ENCODE measurements around the gene CCRL2.
"Not testable (repeated sequence)": the region's sequence is repeated elsewhere in the genome, so short reads cannot be mapped to it uniquely, and the experiment has no call there.

CCRL2 gene

DNA sequence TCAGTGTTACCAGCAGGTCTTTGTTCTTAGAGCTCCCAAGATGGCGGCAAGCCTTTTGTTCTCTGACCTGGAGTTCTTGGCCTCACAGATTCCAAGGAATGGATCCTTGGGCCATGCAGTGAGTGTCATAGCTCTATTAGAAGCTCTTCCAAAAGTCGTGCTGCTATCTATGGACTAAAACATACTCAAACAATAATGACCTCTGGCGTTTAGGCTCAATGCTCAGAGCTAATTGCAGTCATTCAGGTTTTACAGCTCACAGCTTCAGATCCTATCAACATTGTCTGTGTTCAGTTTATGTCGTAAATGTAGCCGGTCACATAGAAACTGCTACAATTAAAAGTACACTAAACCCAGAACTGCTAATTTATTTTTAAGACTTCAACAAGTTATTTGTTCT is 22.2 kb downstream of the CCRL2 start:
- no peaks in the 10 kb centered on the region for H3K27me3 ChIP-seq (ENCODE audit: control insufficient read depth in 1 of 2, insufficient read depth in 2 of 2, low read length in 2 of 2)
- no peak overlapping the region for H3K27ac ChIP-seq (ENCODE audit: low read length)
- no peaks in the 10 kb centered on the region for H3K36me3 ChIP-seq (ENCODE audit: control insufficient read depth in 2 of 2, insufficient read depth in 2 of 2, low read length in 2 of 2)
- H3K4me3 ChIP-seq (ENCODE audit: low read length in 2 of 2): no peak overlapping the region
- no peaks in the 10 kb centered on the region for H3K4me1 ChIP-seq (ENCODE audit: control insufficient read depth, insufficient read depth, low read length)
- H3K9ac ChIP-seq (ENCODE audit: low read length in 2 of 2): no peak overlapping the region
- H3K9me3 ChIP-seq (ENCODE audit: control insufficient read depth in 2 of 2, low read length in 2 of 2): no peaks in the 10 kb centered on the region

DNA sequence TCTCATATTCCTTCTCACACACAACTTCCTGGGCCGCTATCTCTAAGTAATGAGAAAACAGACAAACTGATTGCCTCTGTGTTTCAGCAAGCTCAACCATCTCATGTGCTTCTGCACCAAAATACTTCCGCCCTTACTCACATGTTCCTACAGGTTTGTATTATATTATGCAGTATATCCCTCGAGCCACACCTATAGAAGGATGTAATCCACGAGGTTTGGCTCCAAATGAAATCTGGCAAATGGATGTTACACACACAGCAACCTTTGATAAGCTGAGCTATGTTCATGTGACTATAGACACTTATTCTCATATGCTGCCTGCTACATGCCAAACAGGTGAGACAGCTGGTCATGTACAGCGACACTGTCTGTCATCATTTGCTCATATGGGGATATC is 22.6 kb downstream of the CCRL2 start:
- Histone ChIP-seq H3K27me3 (ENCODE audit: control insufficient read depth in 1 of 2, insufficient read depth in 2 of 2, low read length in 2 of 2) (no peaks in the 10 kb centered on the region), H3K9ac (ENCODE audit: low read length in 2 of 2) (no peak overlapping the region), H3K36me3 (ENCODE audit: control insufficient read depth in 2 of 2, insufficient read depth in 2 of 2, low read length in 2 of 2) (no peaks in the 10 kb centered on the region), H3K27ac (ENCODE audit: low read length) (no peak overlapping the region), H3K4me1 (ENCODE audit: control insufficient read depth, insufficient read depth, low read length) (no peaks in the 10 kb centered on the region), H3K4me3 (ENCODE audit: low read length in 2 of 2) (no peak overlapping the region), H3K9me3 (ENCODE audit: control insufficient read depth in 2 of 2, low read length in 2 of 2) (no peaks in the 10 kb centered on the region)

DNA sequence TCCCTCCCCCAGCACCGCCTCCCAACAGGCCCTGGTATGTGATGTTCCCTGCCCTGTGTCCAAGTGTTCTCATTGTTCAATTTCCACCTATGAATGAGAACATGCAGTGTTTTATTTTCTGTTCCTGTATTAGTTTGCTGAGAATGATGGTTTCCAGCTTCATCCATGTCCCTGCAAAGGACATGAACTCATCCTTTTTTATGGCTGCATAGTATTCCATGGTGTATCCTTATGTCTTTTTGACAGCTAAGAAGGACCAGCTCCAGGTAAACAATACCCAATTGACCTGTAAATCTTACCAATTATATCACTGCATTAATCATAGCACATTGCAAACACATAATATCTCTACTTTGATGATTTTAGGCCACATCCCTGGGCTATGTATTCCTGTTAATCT is 23.8 kb downstream of the CCRL2 start:
- H3K4me1 ChIP-seq (ENCODE audit: control insufficient read depth, insufficient read depth, low read length); H3K4me3 ChIP-seq (ENCODE audit: low read length in 2 of 2); H3K27ac ChIP-seq (ENCODE audit: low read length); H3K9me3 ChIP-seq (ENCODE audit: control insufficient read depth in 2 of 2, low read length in 2 of 2); H3K9ac ChIP-seq (ENCODE audit: low read length in 2 of 2); H3K36me3 ChIP-seq (ENCODE audit: control insufficient read depth in 2 of 2, insufficient read depth in 2 of 2, low read length in 2 of 2); H3K27me3 ChIP-seq (ENCODE audit: control insufficient read depth in 1 of 2, insufficient read depth in 2 of 2, low read length in 2 of 2): not testable (repeated sequence)

DNA sequence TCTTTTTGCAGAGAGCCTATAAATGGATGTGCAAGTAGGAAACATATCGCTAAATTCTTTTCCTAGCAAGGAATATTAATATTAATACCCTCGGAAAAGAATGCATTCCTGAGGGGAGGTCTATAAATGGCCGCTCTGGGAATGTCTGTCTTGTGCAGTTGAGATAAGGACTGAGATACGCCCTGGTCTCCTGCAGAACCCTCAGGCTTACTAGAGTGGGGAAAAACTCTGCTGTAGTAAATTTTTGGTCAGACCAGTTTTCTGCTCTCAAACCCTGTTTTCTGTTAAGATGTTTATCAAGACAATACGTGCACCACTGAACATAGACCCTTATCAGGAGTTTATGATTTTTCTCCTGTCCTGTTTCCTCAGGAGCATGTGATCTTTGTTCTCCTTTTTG is 24.8 kb downstream of the CCRL2 start:
- not testable (repeated sequence) for H3K9me3 ChIP-seq (ENCODE audit: control insufficient read depth in 2 of 2, low read length in 2 of 2); H3K27me3 ChIP-seq (ENCODE audit: control insufficient read depth in 1 of 2, insufficient read depth in 2 of 2, low read length in 2 of 2); H3K4me3 ChIP-seq (ENCODE audit: low read length in 2 of 2); H3K27ac ChIP-seq (ENCODE audit: low read length); H3K9ac ChIP-seq (ENCODE audit: low read length in 2 of 2); H3K4me1 ChIP-seq (ENCODE audit: control insufficient read depth, insufficient read depth, low read length); H3K36me3 ChIP-seq (ENCODE audit: control insufficient read depth in 2 of 2, insufficient read depth in 2 of 2, low read length in 2 of 2)

GRCh38 chr3:46433118-46433517 is 26.1 kb downstream of the CCRL2 start:
- H3K4me3 ChIP-seq (ENCODE audit: low read length in 2 of 2); H3K36me3 ChIP-seq (ENCODE audit: control insufficient read depth in 2 of 2, insufficient read depth in 2 of 2, low read length in 2 of 2); H3K27ac ChIP-seq (ENCODE audit: low read length); H3K4me1 ChIP-seq (ENCODE audit: control insufficient read depth, insufficient read depth, low read length); H3K27me3 ChIP-seq (ENCODE audit: control insufficient read depth in 1 of 2, insufficient read depth in 2 of 2, low read length in 2 of 2); H3K9me3 ChIP-seq (ENCODE audit: control insufficient read depth in 2 of 2, low read length in 2 of 2); H3K9ac ChIP-seq (ENCODE audit: low read length in 2 of 2): not testable (repeated sequence)

GRCh38 chr3:46433841-46434240 is 26.8 kb downstream of the CCRL2 start:
- Histone ChIP-seq H3K27ac (ENCODE audit: low read length) (no peak overlapping the region), H3K9ac (ENCODE audit: low read length in 2 of 2) (no peak overlapping the region), H3K4me3 (ENCODE audit: low read length in 2 of 2) (no peak overlapping the region), H3K36me3 (ENCODE audit: control insufficient read depth in 2 of 2, insufficient read depth in 2 of 2, low read length in 2 of 2) (no peaks in the 10 kb centered on the region), H3K9me3 (ENCODE audit: control insufficient read depth in 2 of 2, low read length in 2 of 2) (no peaks in the 10 kb centered on the region), H3K27me3 (ENCODE audit: control insufficient read depth in 1 of 2, insufficient read depth in 2 of 2, low read length in 2 of 2) (no peaks in the 10 kb centered on the region), H3K4me1 (ENCODE audit: control insufficient read depth, insufficient read depth, low read length) (no peaks in the 10 kb centered on the region)

- Histone ChIP-seq H3K4me3 (ENCODE audit: low read length in 2 of 2) (no peak overlapping the region), H3K4me1 (ENCODE audit: control insufficient read depth, insufficient read depth, low read length) (no peaks in the 10 kb centered on the region), H3K27ac (ENCODE audit: low read length) (no peak overlapping the region), H3K9me3 (ENCODE audit: control insufficient read depth in 2 of 2, low read length in 2 of 2) (no peaks in the 10 kb centered on the region), H3K27me3 (ENCODE audit: control insufficient read depth in 1 of 2, insufficient read depth in 2 of 2, low read length in 2 of 2) (no peaks in the 10 kb centered on the region), H3K9ac (ENCODE audit: low read length in 2 of 2) (no peak overlapping the region), H3K36me3 (ENCODE audit: control insufficient read depth in 2 of 2, insufficient read depth in 2 of 2, low read length in 2 of 2) (no peaks in the 10 kb centered on the region)
Observed at GRCh38 chr3:46435081-46435726, 28.1 kb downstream of the CCRL2 start.

DNA sequence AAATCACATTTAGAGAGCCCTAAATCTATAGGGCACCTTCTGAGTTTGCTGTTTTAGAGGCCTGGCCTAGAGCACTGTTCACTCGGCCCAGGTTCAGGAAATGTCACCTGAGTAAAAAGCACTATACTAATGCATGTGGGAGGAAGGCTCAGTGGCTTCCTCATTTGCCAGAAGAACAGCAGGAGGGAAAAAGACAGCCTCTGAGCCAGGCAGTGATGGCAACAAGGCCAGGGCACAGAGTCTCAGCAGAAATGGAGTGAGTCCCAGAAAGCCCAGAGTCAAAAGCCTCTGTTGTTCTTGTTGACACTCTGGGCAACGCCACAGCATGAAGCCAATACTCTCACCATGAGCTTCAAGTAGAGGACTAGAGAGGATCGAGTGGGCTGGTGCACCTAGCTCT is 31.8 kb downstream of the CCRL2 start:
- Histone ChIP-seq H3K9me3 (ENCODE audit: control insufficient read depth in 2 of 2, low read length in 2 of 2) (no peaks in the 10 kb centered on the region), H3K27me3 (ENCODE audit: control insufficient read depth in 1 of 2, insufficient read depth in 2 of 2, low read length in 2 of 2) (no peaks in the 10 kb centered on the region), H3K4me1 (ENCODE audit: control insufficient read depth, insufficient read depth, low read length) (no peaks in the 10 kb centered on the region), H3K27ac (ENCODE audit: low read length) (no peak overlapping the region), H3K4me3 (ENCODE audit: low read length in 2 of 2) (no peak overlapping the region), H3K9ac (ENCODE audit: low read length in 2 of 2) (no peak overlapping the region), H3K36me3 (ENCODE audit: control insufficient read depth in 2 of 2, insufficient read depth in 2 of 2, low read length in 2 of 2) (no peaks in the 10 kb centered on the region)

GRCh38 chr3:46440531-46441294 is 33.7 kb downstream of the CCRL2 start:
- Histone ChIP-seq H3K27me3 (ENCODE audit: control insufficient read depth in 1 of 2, insufficient read depth in 2 of 2, low read length in 2 of 2) (no peaks in the 10 kb centered on the region), H3K4me3 (ENCODE audit: low read length in 2 of 2) (no peak overlapping the region), H3K27ac (ENCODE audit: low read length) (no peak overlapping the region), H3K36me3 (ENCODE audit: control insufficient read depth in 2 of 2, insufficient read depth in 2 of 2, low read length in 2 of 2) (no peaks in the 10 kb centered on the region), H3K9ac (ENCODE audit: low read length in 2 of 2) (no peak overlapping the region), H3K4me1 (ENCODE audit: control insufficient read depth, insufficient read depth, low read length) (no peaks in the 10 kb centered on the region), H3K9me3 (ENCODE audit: control insufficient read depth in 2 of 2, low read length in 2 of 2) (no peaks in the 10 kb centered on the region)

DNA sequence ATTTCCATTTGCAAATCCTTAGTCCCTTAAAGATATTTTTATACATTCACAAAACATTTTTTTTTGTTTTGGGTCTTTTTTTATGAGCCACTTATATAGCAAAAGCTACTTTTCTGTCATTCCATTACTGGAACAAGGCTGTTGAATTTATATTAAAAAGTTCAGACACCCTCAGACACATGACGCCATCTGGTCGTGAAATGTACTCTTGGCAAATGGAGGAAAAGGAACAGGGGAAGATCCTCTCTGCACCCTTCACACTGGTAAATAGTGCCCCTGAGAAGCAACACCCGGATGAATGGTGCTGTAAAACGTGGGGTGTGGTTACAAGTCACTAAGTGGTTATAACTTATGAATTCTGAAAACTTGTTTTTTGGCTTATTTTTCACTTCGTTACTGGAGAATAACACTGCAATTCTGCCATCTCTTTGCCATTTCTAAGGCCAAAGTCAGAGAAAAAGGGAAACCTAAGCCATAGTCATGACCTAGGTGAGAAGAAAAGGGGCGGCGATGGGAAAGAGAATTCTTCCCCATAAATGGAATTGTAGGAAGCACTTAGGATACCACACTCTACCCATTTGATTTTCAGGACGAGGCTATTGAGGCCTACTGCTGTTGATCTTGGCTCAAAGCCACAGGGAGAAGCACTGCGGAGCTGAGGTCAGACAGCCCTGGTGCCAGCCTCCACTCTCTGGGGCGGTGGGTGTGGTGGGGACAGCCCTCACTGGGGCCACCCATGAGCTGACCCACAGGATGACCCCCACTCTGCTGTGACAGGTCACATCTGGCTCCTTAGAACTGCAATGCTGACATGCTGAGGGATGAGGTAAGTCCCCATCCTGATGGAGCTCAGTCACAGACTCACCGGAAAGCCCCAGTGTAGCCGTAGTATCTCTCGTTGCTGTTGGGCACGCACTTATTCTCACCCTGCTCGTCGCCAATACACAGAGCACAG is 35.8 kb downstream of the CCRL2 start:
- H3K27ac ChIP-seq (ENCODE audit: low read length): no peak overlapping the region
- no peak overlapping the region for H3K4me3 ChIP-seq (ENCODE audit: low read length in 2 of 2)
- H3K9me3 ChIP-seq (ENCODE audit: control insufficient read depth in 2 of 2, low read length in 2 of 2): no peaks in the 10 kb centered on the region
- H3K36me3 ChIP-seq (ENCODE audit: control insufficient read depth in 2 of 2, insufficient read depth in 2 of 2, low read length in 2 of 2): no peaks in the 10 kb centered on the region
- H3K4me1 ChIP-seq (ENCODE audit: control insufficient read depth, insufficient read depth, low read length): no peaks in the 10 kb centered on the region
- H3K9ac ChIP-seq (ENCODE audit: low read length in 2 of 2): no peak overlapping the region
- H3K27me3 ChIP-seq (ENCODE audit: control insufficient read depth in 1 of 2, insufficient read depth in 2 of 2, low read length in 2 of 2): no peaks in the 10 kb centered on the region

Data from stomach smooth muscle (tissue), 2 donors.